Cardiac fibroblast (primary cell): Measurements from ENCODE around the gene ZFP36L2.

Source experiments
- DNase-seq, 2 donors: peaks; one replicate each; pipeline versions ENCODE4 v3.0.0 to v3.0.0-alpha.2; 2010; ENCODE audit warnings: low read depth in 2 of 2
- H3K4me3 ChIP-seq, 2 donors: replicated peaks in 1 of 2; 1 replicate in 1 of 2; 2 replicates in 1 of 2; pipeline ENCODE4 v1.5.1; 2011; ENCODE audit warnings: low read depth in 2 of 2, low read length in 2 of 2, mild to moderate bottlenecking in 2 of 2, moderate library complexity in 1 of 2
- CTCF ChIP-seq: IDR thresholded peaks from one replicate; pipeline ENCODE4 v1.5.1; 2011; ENCODE audit warnings: low read depth, mild to moderate bottlenecking, low read length, inconsistent platforms

ZFP36L2 gene

GRCh38 chr2:43196768-43197587, 29.4 kb downstream of the ZFP36L2 start:
- no peak for DNase-seq
- no peak for TF ChIP-seq CTCF
- no peak overlapping the region for H3K4me3 ChIP-seq

- TF ChIP-seq CTCF, result no peak
- no peak overlapping the region for H3K4me3 ChIP-seq
- no peak for DNase-seq
These were observed 32.1 kb downstream of the ZFP36L2 start for GRCh38 chr2:43194121-43194869.

- H3K4me3 ChIP-seq, result no peak overlapping the region
- TF ChIP-seq CTCF, result no peak
- DNase-seq, result no peak
These were observed 32.7 kb downstream of the ZFP36L2 start for GRCh38 chr2:43193652-43194120.

- DNase-seq, result no peak
- no peak for TF ChIP-seq CTCF
- H3K4me3 ChIP-seq, result no peak overlapping the region
These were observed 33.4 kb downstream of the ZFP36L2 start for GRCh38 chr2:43192744-43193651.

GRCh38 chr2:43191947-43192516, 34.4 kb downstream of the ZFP36L2 start:
- no peak overlapping the region for H3K4me3 ChIP-seq
- DNase-seq, result peak in 1 of 2 donors; percentile 9
- peak; percentile 35 for TF ChIP-seq CTCF
